ENCODE results near the gene HMG20A.

HMG20A gene

DNA sequence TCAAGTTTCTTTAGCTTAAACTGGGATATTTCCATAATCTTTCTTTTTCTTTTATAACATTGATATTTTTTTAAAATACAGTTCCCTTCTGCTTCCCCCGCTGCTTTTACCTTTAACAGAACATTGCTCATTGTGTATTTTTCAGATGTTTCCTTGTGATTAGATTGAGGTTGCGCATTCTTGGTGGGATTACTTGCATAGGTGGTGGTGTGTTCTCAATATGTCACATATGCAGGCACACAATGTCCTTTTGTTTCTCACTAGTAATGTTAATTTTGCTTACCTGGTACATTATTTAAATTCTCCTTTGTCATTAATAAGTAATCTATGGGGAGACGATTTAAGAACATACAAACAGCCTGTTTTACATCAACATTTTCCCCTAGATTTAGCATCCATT lies 48.2 kb downstream of the HMG20A start:
- no peaks in the 10 kb centered on the region for H3K9me3 ChIP-seq (ENCODE audit: control insufficient read depth, insufficient read depth, low read length)
- no peaks in the 10 kb centered on the region for H3K27me3 ChIP-seq (ENCODE audit: control insufficient read depth, insufficient read depth, low read length)
- H3K4me3 ChIP-seq (ENCODE audit: low read depth, low read length): no peak overlapping the region
- H3K36me3 ChIP-seq (ENCODE audit: control insufficient read depth, insufficient read depth, low read length): no peaks in the 10 kb centered on the region
- H3K4me1 ChIP-seq (ENCODE audit: control insufficient read depth, insufficient read depth, low read length): peaks cover 16% of the 10 kb centered on the region
- H3K9ac ChIP-seq (ENCODE audit: low read depth, low read length): no peak overlapping the region

DNA sequence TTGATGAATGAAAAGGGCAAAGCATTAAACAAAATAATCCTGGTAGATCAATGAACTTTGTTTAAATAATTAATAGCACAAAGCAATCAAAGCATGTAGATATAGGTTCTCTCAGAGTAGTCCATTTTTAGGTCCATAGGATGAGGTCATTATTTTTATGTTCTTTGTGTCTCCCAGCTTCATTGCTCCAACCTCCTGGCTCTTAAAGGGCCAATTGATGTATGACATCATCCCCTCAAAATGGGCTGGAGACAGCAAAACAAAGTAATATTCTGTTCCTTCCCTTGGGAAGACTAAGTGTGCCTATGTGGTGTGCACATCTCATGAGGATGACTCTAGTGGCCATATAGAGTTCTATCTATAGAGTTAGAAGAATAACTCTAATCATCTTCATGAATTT lies 49.5 kb downstream of the HMG20A start:
- Histone ChIP-seq H3K27me3 (ENCODE audit: control insufficient read depth, insufficient read depth, low read length) (no peaks in the 10 kb centered on the region), H3K36me3 (ENCODE audit: control insufficient read depth, insufficient read depth, low read length) (no peaks in the 10 kb centered on the region), H3K4me3 (ENCODE audit: low read depth, low read length) (no peak overlapping the region), H3K9ac (ENCODE audit: low read depth, low read length) (no peak overlapping the region), H3K4me1 (ENCODE audit: control insufficient read depth, insufficient read depth, low read length) (peaks cover 23% of the 10 kb centered on the region), H3K9me3 (ENCODE audit: control insufficient read depth, insufficient read depth, low read length) (no peaks in the 10 kb centered on the region)

DNA sequence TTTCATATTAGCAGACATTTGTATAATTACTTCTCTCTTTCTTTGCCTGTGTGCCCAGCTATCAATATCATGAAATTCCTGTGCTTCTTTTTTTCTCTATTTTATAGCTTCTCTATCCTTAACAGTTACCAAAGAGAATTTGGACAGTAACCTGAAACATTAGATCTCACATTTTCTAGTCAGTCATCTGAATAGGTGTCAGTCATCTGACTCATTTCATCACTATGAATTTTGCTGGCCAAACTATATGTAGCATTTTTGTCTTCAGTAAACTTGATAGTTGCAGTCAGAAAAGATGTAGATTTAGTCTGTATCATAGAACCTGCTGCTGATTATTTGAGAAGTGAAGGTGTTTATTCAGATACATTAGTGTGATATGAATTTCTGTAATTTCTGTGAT lies 52.6 kb downstream of the HMG20A start:
- no peaks in the 10 kb centered on the region for H3K36me3 ChIP-seq (ENCODE audit: control insufficient read depth, insufficient read depth, low read length)
- no peak overlapping the region for H3K9ac ChIP-seq (ENCODE audit: low read depth, low read length)
- no peak overlapping the region for H3K4me3 ChIP-seq (ENCODE audit: low read depth, low read length)
- H3K9me3 ChIP-seq (ENCODE audit: control insufficient read depth, insufficient read depth, low read length): no peaks in the 10 kb centered on the region
- H3K27me3 ChIP-seq (ENCODE audit: control insufficient read depth, insufficient read depth, low read length): no peaks in the 10 kb centered on the region
- peaks cover 17% of the 10 kb centered on the region for H3K4me1 ChIP-seq (ENCODE audit: control insufficient read depth, insufficient read depth, low read length)

DNA sequence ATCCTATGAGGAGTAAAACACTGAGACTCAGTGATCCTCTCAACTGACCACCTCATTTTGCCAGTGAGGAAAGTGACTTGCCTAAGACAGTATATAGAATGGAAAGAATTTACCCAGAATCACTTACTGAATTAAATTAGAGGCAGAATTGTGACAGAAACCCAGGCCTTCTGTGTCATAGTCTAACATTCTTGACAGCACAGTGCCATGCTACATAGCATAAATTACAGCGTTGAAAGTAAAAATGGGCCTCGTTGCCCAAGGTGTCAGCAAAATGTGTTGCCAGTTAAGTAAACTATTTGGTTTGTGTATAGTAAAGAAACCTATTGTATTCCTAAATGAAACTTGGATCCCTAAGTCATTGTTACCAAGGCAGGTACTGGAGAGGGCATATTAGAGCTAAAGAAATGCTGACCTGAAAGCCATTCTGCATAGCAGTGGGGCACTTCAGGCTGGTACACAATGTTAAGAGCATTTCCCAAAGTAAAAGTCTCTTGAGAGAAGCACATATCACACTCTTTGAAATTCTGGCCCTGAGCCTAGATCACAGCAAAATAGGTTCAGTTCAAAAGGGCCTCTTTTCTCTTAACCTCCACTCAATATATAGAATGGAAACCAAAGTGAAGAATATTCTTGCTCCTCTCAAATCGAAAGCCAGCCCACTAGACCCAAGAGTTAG lies 53.8 kb downstream of the HMG20A start:
- Histone ChIP-seq H3K4me3 (ENCODE audit: low read depth, low read length) (no peak overlapping the region), H3K36me3 (ENCODE audit: control insufficient read depth, insufficient read depth, low read length) (no peaks in the 10 kb centered on the region), H3K27me3 (ENCODE audit: control insufficient read depth, insufficient read depth, low read length) (no peaks in the 10 kb centered on the region)

DNA sequence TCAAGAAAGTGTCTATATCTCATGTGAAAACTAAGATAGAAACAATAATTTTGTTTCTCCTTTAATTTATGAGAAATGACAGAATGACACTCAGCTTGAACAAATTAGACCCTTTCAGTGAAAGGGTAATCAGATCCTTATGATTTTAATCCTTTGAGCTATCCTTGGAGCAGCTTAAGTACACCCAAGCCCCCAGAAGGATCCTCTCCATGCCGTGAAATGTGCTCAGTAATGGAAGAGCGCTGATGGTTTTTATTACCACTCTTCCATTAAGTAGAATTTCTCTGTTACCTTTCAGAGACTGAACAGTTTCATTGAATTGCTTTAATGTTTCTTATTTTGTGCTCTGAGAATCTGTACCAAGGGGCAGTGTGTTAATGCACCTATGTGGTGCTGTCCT lies 54.3 kb downstream of the HMG20A start:
- Histone ChIP-seq H3K9ac (ENCODE audit: low read depth, low read length) (no peak overlapping the region), H3K27me3 (ENCODE audit: control insufficient read depth, insufficient read depth, low read length) (no peaks in the 10 kb centered on the region), H3K4me3 (ENCODE audit: low read depth, low read length) (no peak overlapping the region), H3K4me1 (ENCODE audit: control insufficient read depth, insufficient read depth, low read length) (peaks cover 6% of the 10 kb centered on the region), H3K9me3 (ENCODE audit: control insufficient read depth, insufficient read depth, low read length) (no peaks in the 10 kb centered on the region), H3K36me3 (ENCODE audit: control insufficient read depth, insufficient read depth, low read length) (no peaks in the 10 kb centered on the region)

More for the DNA sequence above, 53.8 kb downstream of the HMG20A start:
- Histone ChIP-seq H3K9me3 (ENCODE audit: control insufficient read depth, insufficient read depth, low read length) (no peaks in the 10 kb centered on the region), H3K9ac (ENCODE audit: low read depth, low read length) (no peak overlapping the region), H3K4me1 (ENCODE audit: control insufficient read depth, insufficient read depth, low read length) (peaks cover 6% of the 10 kb centered on the region)

DNA sequence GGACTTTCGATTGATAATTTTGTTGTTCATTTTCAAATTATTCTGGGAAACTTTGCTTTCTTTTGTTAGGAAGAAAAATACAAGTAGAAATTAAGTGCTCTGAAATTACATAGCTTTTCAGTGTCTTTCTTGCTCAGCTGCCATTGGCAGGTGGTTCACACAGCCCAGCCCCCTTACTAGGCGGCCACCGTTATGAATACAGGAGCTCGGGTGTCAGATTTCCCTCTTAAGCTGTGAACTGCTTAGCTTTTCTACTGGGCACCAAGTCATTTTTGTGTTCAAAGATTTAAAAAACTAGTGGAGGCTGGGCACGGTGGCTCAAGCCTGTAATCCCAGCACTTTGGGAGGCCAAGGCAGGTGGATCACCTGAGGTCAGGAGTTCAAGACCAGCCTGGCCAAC lies 55.2 kb downstream of the HMG20A start:
- H3K36me3 ChIP-seq (ENCODE audit: control insufficient read depth, insufficient read depth, low read length): no peaks in the 10 kb centered on the region
- no peak overlapping the region for H3K9ac ChIP-seq (ENCODE audit: low read depth, low read length)
- H3K4me3 ChIP-seq (ENCODE audit: low read depth, low read length): no peak overlapping the region
- peaks cover 6% of the 10 kb centered on the region for H3K4me1 ChIP-seq (ENCODE audit: control insufficient read depth, insufficient read depth, low read length)
- H3K27me3 ChIP-seq (ENCODE audit: control insufficient read depth, insufficient read depth, low read length): no peaks in the 10 kb centered on the region
- H3K9me3 ChIP-seq (ENCODE audit: control insufficient read depth, insufficient read depth, low read length): no peaks in the 10 kb centered on the region

DNA sequence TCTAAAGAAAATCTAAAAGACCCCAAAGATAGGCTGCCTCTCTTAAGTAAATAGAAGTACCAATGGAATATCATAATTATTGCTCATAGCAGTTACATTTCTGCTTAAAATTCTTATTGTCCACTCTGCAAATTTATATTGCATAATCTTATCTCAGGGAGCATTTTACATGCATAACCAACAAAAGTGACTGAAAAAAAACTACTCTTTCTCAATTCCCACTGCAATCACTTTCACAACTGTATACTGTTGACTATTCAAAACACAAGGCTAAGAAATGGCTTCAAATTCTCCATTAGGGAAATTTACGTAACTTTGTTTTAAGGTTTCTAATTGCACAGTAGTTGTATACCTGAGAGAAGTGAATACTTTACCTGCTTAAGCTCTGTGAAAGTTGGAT lies 56.3 kb downstream of the HMG20A start:
- no peak overlapping the region for H3K9ac ChIP-seq (ENCODE audit: low read depth, low read length)
- H3K9me3 ChIP-seq (ENCODE audit: control insufficient read depth, insufficient read depth, low read length): no peaks in the 10 kb centered on the region
- peaks cover 16% of the 10 kb centered on the region for H3K4me1 ChIP-seq (ENCODE audit: control insufficient read depth, insufficient read depth, low read length)
- H3K4me3 ChIP-seq (ENCODE audit: low read depth, low read length): no peak overlapping the region
- H3K36me3 ChIP-seq (ENCODE audit: control insufficient read depth, insufficient read depth, low read length): no peaks in the 10 kb centered on the region
- no peaks in the 10 kb centered on the region for H3K27me3 ChIP-seq (ENCODE audit: control insufficient read depth, insufficient read depth, low read length)

DNA sequence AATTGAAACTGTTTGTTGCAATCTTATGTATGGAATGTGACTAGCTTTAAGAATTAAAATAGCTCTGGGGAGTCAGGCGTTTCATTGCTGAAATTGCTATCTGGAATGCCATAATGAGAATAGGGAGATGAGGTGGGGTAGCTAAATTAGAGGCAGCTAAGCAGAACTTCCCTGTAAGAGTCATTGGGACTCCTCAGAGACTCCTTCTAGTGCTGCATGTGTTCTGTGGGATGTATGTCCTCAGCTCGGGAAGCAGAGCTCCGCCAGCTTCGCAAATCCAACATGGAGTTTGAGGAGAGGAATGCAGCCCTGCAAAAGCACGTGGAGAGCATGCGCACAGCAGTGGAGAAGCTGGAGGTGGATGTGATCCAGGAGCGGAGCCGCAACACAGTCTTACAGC lies 57.4 kb downstream of the HMG20A start:
- Histone ChIP-seq H3K27me3 (ENCODE audit: control insufficient read depth, insufficient read depth, low read length) (no peaks in the 10 kb centered on the region), H3K9me3 (ENCODE audit: control insufficient read depth, insufficient read depth, low read length) (no peaks in the 10 kb centered on the region), H3K9ac (ENCODE audit: low read depth, low read length) (no peak overlapping the region), H3K4me1 (ENCODE audit: control insufficient read depth, insufficient read depth, low read length) (peaks cover 27% of the 10 kb centered on the region), H3K4me3 (ENCODE audit: low read depth, low read length) (no peak overlapping the region), H3K36me3 (ENCODE audit: control insufficient read depth, insufficient read depth, low read length) (no peaks in the 10 kb centered on the region)

DNA sequence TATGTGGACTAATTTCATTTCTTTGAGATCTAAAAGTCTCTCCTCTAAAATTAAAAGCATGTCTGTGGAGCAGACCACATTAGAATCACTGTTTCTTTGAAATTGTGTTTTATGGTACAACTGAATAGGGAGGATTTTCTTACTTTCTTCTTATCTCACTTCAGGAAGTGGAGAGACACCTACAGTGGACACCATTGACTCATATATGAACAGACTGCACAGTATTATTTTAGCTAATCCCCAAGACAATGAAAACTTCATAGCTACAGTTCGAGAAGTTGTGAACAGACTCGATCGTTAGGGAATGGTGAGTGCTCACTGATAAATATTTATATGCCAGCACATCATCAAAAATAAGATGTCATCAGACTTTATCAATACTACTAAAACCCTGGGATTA lies 58.3 kb downstream of the HMG20A start:
- H3K36me3 ChIP-seq (ENCODE audit: control insufficient read depth, insufficient read depth, low read length): no peaks in the 10 kb centered on the region
- H3K9me3 ChIP-seq (ENCODE audit: control insufficient read depth, insufficient read depth, low read length): no peaks in the 10 kb centered on the region
- H3K9ac ChIP-seq (ENCODE audit: low read depth, low read length): no peak overlapping the region
- no peaks in the 10 kb centered on the region for H3K27me3 ChIP-seq (ENCODE audit: control insufficient read depth, insufficient read depth, low read length)
- peaks cover 36% of the 10 kb centered on the region for H3K4me1 ChIP-seq (ENCODE audit: control insufficient read depth, insufficient read depth, low read length)
- no peak overlapping the region for H3K4me3 ChIP-seq (ENCODE audit: low read depth, low read length)

DNA sequence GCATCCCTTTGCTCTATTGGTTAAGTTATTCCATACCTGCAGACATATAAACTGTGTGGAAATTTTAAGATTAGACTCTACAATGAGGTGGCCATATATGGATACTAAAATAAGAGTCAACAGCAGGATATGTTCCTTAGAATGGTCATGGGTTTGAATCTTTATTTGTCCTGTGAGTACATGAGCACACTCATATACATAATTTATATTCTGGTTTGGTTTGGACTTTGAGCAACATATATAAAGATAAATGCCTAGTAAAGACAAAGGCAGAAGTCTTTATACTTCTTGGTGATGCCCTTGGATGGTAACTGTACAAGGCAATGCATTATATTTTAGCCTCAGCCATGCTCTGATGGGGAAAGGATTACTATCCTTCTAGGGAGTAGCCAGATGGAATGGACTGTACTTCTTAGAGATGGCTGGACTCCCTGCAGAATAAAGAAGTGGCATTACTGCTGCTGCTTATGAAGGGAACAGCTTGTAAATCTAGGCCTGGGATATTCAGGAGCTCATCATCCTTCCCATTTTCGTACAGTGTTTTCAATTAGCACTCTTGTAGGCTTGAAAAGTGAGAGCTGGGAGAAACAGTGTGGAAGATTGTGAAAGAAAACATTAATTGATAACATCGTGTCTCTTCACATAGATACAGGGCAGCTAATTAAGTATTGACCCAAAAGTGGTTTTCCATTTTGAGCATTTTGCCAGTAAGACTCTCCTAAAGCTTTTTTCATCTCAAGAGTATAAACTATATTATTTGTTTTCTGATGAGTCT lies 60.4 kb downstream of the HMG20A start:
- Histone ChIP-seq H3K4me1 (ENCODE audit: control insufficient read depth, insufficient read depth, low read length) (peaks cover 31% of the 10 kb centered on the region), H3K36me3 (ENCODE audit: control insufficient read depth, insufficient read depth, low read length) (no peaks in the 10 kb centered on the region), H3K9me3 (ENCODE audit: control insufficient read depth, insufficient read depth, low read length) (no peaks in the 10 kb centered on the region), H3K4me3 (ENCODE audit: low read depth, low read length) (no peak overlapping the region), H3K27me3 (ENCODE audit: control insufficient read depth, insufficient read depth, low read length) (no peaks in the 10 kb centered on the region), H3K9ac (ENCODE audit: low read depth, low read length) (no peak overlapping the region)

DNA sequence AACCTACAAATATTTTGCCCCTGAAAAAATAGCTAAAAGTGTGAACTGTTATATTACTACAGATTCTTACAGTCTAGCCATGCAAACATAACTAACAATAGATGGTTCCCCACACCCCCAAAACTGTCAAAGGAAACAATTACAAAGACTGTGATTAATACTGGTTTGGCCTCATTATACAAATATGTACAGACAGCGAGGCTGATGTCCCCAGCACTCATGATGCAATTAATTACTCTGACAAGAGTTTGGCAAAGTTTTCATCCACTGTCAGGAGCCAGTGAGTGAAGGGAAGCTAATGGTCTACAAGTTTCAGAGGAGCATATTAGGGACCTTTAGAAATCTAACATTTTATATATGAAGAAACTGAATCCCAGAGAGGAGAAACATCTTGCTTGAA lies 61.0 kb downstream of the HMG20A start:
- Histone ChIP-seq H3K4me3 (ENCODE audit: low read depth, low read length) (no peak overlapping the region), H3K4me1 (ENCODE audit: control insufficient read depth, insufficient read depth, low read length) (peaks cover 31% of the 10 kb centered on the region), H3K36me3 (ENCODE audit: control insufficient read depth, insufficient read depth, low read length) (no peaks in the 10 kb centered on the region), H3K9ac (ENCODE audit: low read depth, low read length) (no peak overlapping the region), H3K27me3 (ENCODE audit: control insufficient read depth, insufficient read depth, low read length) (no peaks in the 10 kb centered on the region), H3K9me3 (ENCODE audit: control insufficient read depth, insufficient read depth, low read length) (no peaks in the 10 kb centered on the region)

DNA sequence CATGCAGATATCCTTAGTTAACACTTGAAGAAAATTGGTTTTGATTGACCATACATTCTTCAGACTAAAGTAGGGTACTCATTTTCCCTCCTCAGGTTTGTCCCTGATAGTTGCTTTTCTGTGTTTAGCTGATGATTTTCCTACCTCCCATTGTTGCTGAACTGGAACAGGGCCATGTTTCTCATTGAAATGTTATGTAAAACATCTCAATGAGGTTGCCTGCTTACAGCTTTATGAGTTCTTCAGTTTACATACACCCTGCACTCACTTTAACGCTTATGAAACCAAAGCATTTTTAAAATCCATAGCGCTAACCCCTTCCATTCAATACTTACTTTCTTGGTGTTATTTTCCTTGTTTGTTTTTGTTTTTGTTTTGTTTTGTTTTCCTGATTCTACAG lies 61.9 kb downstream of the HMG20A start:
- Histone ChIP-seq H3K4me1 (ENCODE audit: control insufficient read depth, insufficient read depth, low read length) (peaks cover 31% of the 10 kb centered on the region), H3K36me3 (ENCODE audit: control insufficient read depth, insufficient read depth, low read length) (no peaks in the 10 kb centered on the region), H3K9ac (ENCODE audit: low read depth, low read length) (no peak overlapping the region), H3K4me3 (ENCODE audit: low read depth, low read length) (no peak overlapping the region), H3K9me3 (ENCODE audit: control insufficient read depth, insufficient read depth, low read length) (no peaks in the 10 kb centered on the region), H3K27me3 (ENCODE audit: control insufficient read depth, insufficient read depth, low read length) (no peaks in the 10 kb centered on the region)

Data from iPS-15b (cell line).